Stomach (tissue), 9 donors: Measurements from ENCODE around the gene PLXDC1. TPM values are rescaled to one million over a fixed set of nuclear protein-coding genes. Genes with fewer than 3 reads are reported as not detected.

Source experiments
- DNase-seq, 2 donors: peaks; one replicate each; pipeline versions ENCODE4 v3.0.0 to v3.0.0-alpha.2; 2013 to 2019
- H3K27ac ChIP-seq, 5 donors: fragments of 200-600 bp in 4 of 5; sonication (generic) in 4 of 5; one replicate each; pipeline ENCODE4 v1.5.1; 2013 to 2019; ENCODE audit warnings: mild to moderate bottlenecking in 1 of 5, moderate library complexity in 1 of 5
- H3K27me3 ChIP-seq, 3 donors: fragments of 200-600 bp; sonication (generic); one replicate each; pipeline ENCODE4 v1.5.1; 2017 to 2019; ENCODE audit warnings: mixed run types in 1 of 3
- H3K36me3 ChIP-seq, 4 donors: fragments of 200-600 bp; sonication (generic); 1 replicate in 3 of 4; 2 replicates in 1 of 4; pipeline ENCODE4 v1.5.1; 2016 to 2019
- H3K4me1 ChIP-seq, 4 donors: fragments of 200-600 bp; sonication (generic); one replicate each; pipeline ENCODE4 v1.5.1; 2016 to 2019
- H3K4me3 ChIP-seq, 4 donors: fragments of 200-600 bp; sonication (generic) in 3 of 4; one replicate each; pipeline ENCODE4 v1.5.1; 2016 to 2019; ENCODE audit warnings: mild to moderate bottlenecking in 1 of 4
- H3K9me3 ChIP-seq, 4 donors: fragments of 200-600 bp; sonication (generic); one replicate each; pipeline ENCODE4 v1.5.1; 2016 to 2019
- CTCF ChIP-seq, 7 experiments: fragments of 450-650 bp in 4 of 7; fragments of 200-600 bp in 3 of 7; sonication (generic) in 3 of 7; IDR thresholded peaks; one replicate each; pipeline ENCODE4 v1.5.1; 2016 to 2019; ENCODE audit warnings: antibody characterized with exemption in 7 of 7, control low read depth in 2 of 7, mild to moderate bottlenecking in 1 of 7
- EP300 ChIP-seq: sonication (generic); formaldehyde crosslinking; IDR thresholded peaks from one replicate; pipeline ENCODE4 v1.6.1; 2017; ENCODE audit warnings: antibody characterized with exemption
- POLR2A ChIP-seq, 4 donors: fragments of 450-650 bp; IDR thresholded peaks; one replicate each; pipeline ENCODE4 v1.6.1; 2016; ENCODE audit warnings: antibody characterized with exemption in 4 of 4, control low read depth in 2 of 4, mild to moderate bottlenecking in 1 of 4, moderate library complexity in 1 of 4
- POLR2AphosphoS5 ChIP-seq, 3 donors: sonication (generic); formaldehyde crosslinking; IDR thresholded peaks; one replicate each; pipeline ENCODE4 v1.6.1; 2016; ENCODE audit warnings: antibody characterized with exemption in 3 of 3
- WGBS, 5 donors: extraction: QIAGEN DNeasy Blood & Tissue Kit in 3 of 5; methylation state at CpG; one replicate each; pipeline versions ENCODE4 v1.1.5 to v1.1.7; 2013 to 2018; 5-methylcytosine and 5-hydroxymethylcytosine counted together
- intact Hi-C: fragments of 100-400 bp; cut with DNase I; formaldehyde crosslinking; loops from one replicate; pipeline ENCODE4 v1.15.1; 2023; ENCODE audit warnings: low total_unique reads
- polyA plus RNA-seq, 3 donors: library from polyadenylated mRNA; stranded (reverse); fragments of 200-250 nt; gene quantifications; one replicate each; pipeline ENCODE4 v1.2.3, GENCODE V29; 2013
- total RNA-seq, 5 donors: library from RNA; depleted of rRNA; stranded (reverse); fragments of >200 nt; gene quantifications; one replicate each; pipeline versions ENCODE4 v1.1.0 to v1.2.3, GENCODE V29; 2014 to 2016
- donor health status: healthy with polysubstance abuse.
- donor health status: Bipolar disorder and iron deficiency.
- donor health status: healthy.

Gene PLXDC1
- total and polyA plus RNA-seq, 8 donors: 0.58 to 77.2 (median 4.4) TPM

DNA sequence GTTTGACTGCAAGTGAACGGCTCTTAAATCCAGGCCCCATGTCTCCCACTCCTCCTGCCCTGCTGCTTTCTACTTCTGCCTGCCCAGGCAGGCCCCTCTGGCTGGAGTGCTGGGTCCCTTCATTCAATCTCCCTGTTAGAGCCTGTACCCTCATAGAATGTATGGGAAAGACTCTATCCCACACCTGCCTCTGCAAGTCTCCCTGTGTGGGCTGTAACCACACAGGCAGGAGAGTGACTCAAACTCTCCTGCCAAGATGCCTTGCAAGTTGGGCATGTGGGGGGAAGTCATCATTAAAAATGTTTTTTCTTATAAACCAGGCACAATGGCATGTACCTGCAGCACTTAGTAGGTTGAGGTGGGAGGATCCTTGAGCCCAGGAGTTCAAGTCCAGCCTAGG is 77.5 kb downstream of the PLXDC1 start:
- intact Hi-C loops: loop anchor here (5.0 kb wide), 1 partner anchor 78 kb away; the partner anchor contains the start of gene PLXDC1
- no peaks in the 10 kb centered on the region for H3K4me1 ChIP-seq
- H3K9me3 ChIP-seq: no peaks in the 10 kb centered on the region
- no peaks in the 10 kb centered on the region for H3K36me3 ChIP-seq
- H3K27me3 ChIP-seq: no peaks in the 10 kb centered on the region
- H3K27ac ChIP-seq: no peak overlapping the region
- 63 to 88% (median 78%) methylated on average over 1 of the region's 1 CpG for WGBS, 5 donors
- DNase-seq: no peak
- TF ChIP-seq POLR2A (IDR thresholded peaks at IDR 0.05): no peak
- no peak overlapping the region for H3K4me3 ChIP-seq

- Histone ChIP-seq H3K36me3 (no peaks in the 10 kb centered on the region), H3K27ac (no peak overlapping the region), H3K9me3 (no peaks in the 10 kb centered on the region), H3K4me1 (no peaks in the 10 kb centered on the region), H3K4me3 (no peak overlapping the region), H3K27me3 (no peaks in the 10 kb centered on the region)
- TF ChIP-seq CTCF (IDR thresholded peaks at IDR 0.05) (no peak), EP300 (no peak), POLR2A (IDR thresholded peaks at IDR 0.05) (no peak)
- 87 to 95% (median 93%) methylated on average over 3 of the region's 3 CpGs for WGBS, 5 donors
- intact Hi-C loops: loop anchor here (5.0 kb wide), 1 partner anchor 79 kb away; the partner anchor contains the start of gene PLXDC1
- DNase-seq: no peak
Measured at GRCh38 chr17:39073353-39073752, 78.1 kb downstream of the PLXDC1 start.

DNA sequence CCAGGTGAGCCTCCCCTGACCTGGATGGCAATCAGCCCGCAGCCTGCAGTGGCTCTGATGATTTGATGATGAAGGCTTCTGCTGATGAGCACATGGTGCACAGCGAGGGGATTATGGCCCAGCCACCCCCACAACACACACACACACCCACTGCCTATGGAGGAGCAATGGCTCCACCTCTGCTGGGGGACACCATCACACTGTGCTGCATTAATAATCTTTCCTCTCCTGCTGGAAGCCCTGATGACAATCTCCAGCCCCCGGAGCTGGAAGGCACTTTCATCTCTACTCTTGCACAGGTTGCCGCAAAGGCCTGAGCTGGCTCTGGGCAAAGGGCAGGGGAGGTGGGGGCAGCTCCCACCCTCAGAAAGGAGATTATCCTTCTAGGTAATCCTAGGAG is 79.9 kb downstream of the PLXDC1 start:
- Histone ChIP-seq H3K9me3 (no peaks in the 10 kb centered on the region), H3K27me3 (no peaks in the 10 kb centered on the region), H3K4me1 (no peaks in the 10 kb centered on the region), H3K27ac (no peak overlapping the region), H3K36me3 (no peaks in the 10 kb centered on the region), H3K4me3 (no peak overlapping the region)
- no peak for DNase-seq
- TF ChIP-seq CTCF (IDR thresholded peaks at IDR 0.05) (no peak), EP300 (no peak), POLR2A (IDR thresholded peaks at IDR 0.05) (no peak), POLR2AphosphoS5 (IDR thresholded peaks at IDR 0.05) (no peak)
- 56 to 81% (median 79%) methylated on average over 4 of the region's 4 CpGs for WGBS, 5 donors
- intact Hi-C loops: loop anchor here (5.0 kb wide), 1 partner anchor 81 kb away; the partner anchor contains the start of gene PLXDC1

GRCh38 chr17:39069114-39069756 is 82.2 kb downstream of the PLXDC1 start:
- H3K4me1 ChIP-seq: peaks cover 0 to 3% (median 0%) of the 10 kb centered on the region in 4 donors
- no peaks in the 10 kb centered on the region for H3K27me3 ChIP-seq
- no peak overlapping the region for H3K4me3 ChIP-seq
- no peak overlapping the region for H3K27ac ChIP-seq
- no peaks in the 10 kb centered on the region for H3K9me3 ChIP-seq
- TF ChIP-seq EP300 (no peak), CTCF (IDR thresholded peaks at IDR 0.05) (peak in 5 of 7 experiments; percentile 42 to 66 (median 58)), POLR2A (IDR thresholded peaks at IDR 0.05) (no peak), POLR2AphosphoS5 (IDR thresholded peaks at IDR 0.05) (peak in 1 of 3 donors; percentile 6)
- intact Hi-C loops: no loop called here
- DNase-seq: peak in 1 of 2 donors; percentile 71
- 55 to 71% (median 66%) methylated on average over 8 of the region's 8 CpGs for WGBS, 5 donors
- H3K36me3 ChIP-seq: no peaks in the 10 kb centered on the region

DNA sequence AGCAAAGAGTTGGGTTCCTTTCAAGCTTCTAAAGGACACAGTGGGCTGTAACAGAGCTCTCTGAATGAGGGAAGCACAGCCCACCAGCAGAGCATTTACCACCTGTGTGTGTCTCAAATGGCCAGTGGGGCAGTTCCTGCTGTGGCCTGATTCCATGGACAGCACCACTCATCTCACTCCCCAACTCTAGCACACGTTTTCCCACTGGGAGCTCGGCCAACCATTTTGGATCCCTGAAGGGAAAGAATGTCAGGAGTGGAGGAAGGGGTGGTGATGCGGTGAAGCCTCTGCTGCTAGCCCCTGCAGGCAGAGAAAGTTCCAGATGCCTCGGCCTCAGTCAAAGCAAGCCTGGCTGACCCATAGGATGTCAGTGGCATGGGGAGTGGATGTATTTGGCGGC is 86.6 kb downstream of the PLXDC1 start:
- Histone ChIP-seq H3K4me1 (peaks cover 0 to 10% (median 0%) of the 10 kb centered on the region in 4 donors), H3K36me3 (no peaks in the 10 kb centered on the region), H3K9me3 (no peaks in the 10 kb centered on the region), H3K4me3 (no peak overlapping the region), H3K27ac (no peak overlapping the region), H3K27me3 (no peaks in the 10 kb centered on the region)
- TF ChIP-seq POLR2AphosphoS5 (IDR thresholded peaks at IDR 0.05): no peak
- no peak for TF ChIP-seq CTCF (IDR thresholded peaks at IDR 0.05)
- TF ChIP-seq EP300: no peak
- TF ChIP-seq POLR2A (IDR thresholded peaks at IDR 0.05): no peak
- 66 to 80% (median 74%) methylated on average over 5 of the region's 5 CpGs for WGBS, 5 donors
- no peak for DNase-seq
- intact Hi-C loops: no loop called here
